ENCODE data around the gene PGAM1.
"Not testable (repeated sequence)": the region's sequence is repeated elsewhere in the genome, so short reads cannot be mapped to it uniquely, and the experiment has no call there.

Gene PGAM1

GRCh38 chr10:97404044-97404443 lies 21.9 kb upstream of the PGAM1 start:
- Histone ChIP-seq H2BK5ac (ENCODE audit: low read depth, low read length, poor library complexity) (no peak overlapping the region), H3K36me3 (ENCODE audit: control insufficient read depth in 1 of 2, insufficient read depth in 2 of 2, low read length in 2 of 2) (no peaks in the 10 kb centered on the region), H2AK5ac (ENCODE audit: low read length) (no peak overlapping the region), H4K12ac (ENCODE audit: low read depth, low read length) (no peak overlapping the region), H3K9ac (ENCODE audit: low read length) (no peak overlapping the region), H3K18ac (ENCODE audit: low read length) (no peak overlapping the region), H3K4me3 (ENCODE audit: low read depth, low read length) (no peak overlapping the region), H3K79me1 (ENCODE audit: low read length) (no peaks in the 10 kb centered on the region), H2BK120ac (ENCODE audit: insufficient read depth, low read length, poor library complexity) (no peak overlapping the region), H3K27me3 (ENCODE audit: insufficient read depth, low read length) (no peaks in the 10 kb centered on the region), H3K23ac (ENCODE audit: low read length) (no peak overlapping the region), H3K4me2 (ENCODE audit: low read length) (no peak overlapping the region), H2AFZ (ENCODE audit: insufficient read depth, low read length, poor library complexity) (no peak overlapping the region), H3K14ac (ENCODE audit: low read length) (no peak overlapping the region), H3K4ac (ENCODE audit: low read depth, low read length) (no peak overlapping the region), H3K9me3 (ENCODE audit: insufficient read depth, low read depth, low read length) (no peaks in the 10 kb centered on the region), H3K27ac (ENCODE audit: low read depth, low read length) (no peak overlapping the region), H3K4me1 (ENCODE audit: control insufficient read depth in 1 of 2, insufficient read depth in 2 of 2, low read length in 2 of 2) (peaks cover 2 to 10% of the 10 kb centered on the region in 2 experiments), H3K79me2 (ENCODE audit: control insufficient read depth, insufficient read depth, low read length, poor library complexity) (no peaks in the 10 kb centered on the region), H2BK12ac (ENCODE audit: low read length) (no peak overlapping the region), H4K91ac (ENCODE audit: low read depth, low read length) (no peak overlapping the region), H4K8ac (ENCODE audit: low read depth, low read length) (no peak overlapping the region)
- no peak for DNase-seq

GRCh38 chr10:97406064-97406463 lies 19.9 kb upstream of the PGAM1 start:
- no peaks in the 10 kb centered on the region for H3K79me1 ChIP-seq (ENCODE audit: low read length)
- no peak overlapping the region for H3K4me3 ChIP-seq (ENCODE audit: low read depth, low read length)
- H3K79me2 ChIP-seq (ENCODE audit: control insufficient read depth, insufficient read depth, low read length, poor library complexity) = no peaks in the 10 kb centered on the region
- no peak overlapping the region for H4K91ac ChIP-seq (ENCODE audit: low read depth, low read length)
- H3K9me3 ChIP-seq (ENCODE audit: insufficient read depth, low read depth, low read length) = no peaks in the 10 kb centered on the region
- no peak overlapping the region for H2BK120ac ChIP-seq (ENCODE audit: insufficient read depth, low read length, poor library complexity)
- no peak overlapping the region for H3K23ac ChIP-seq (ENCODE audit: low read length)
- no peak overlapping the region for H4K8ac ChIP-seq (ENCODE audit: low read depth, low read length)
- H2AFZ ChIP-seq (ENCODE audit: insufficient read depth, low read length, poor library complexity) = no peak overlapping the region
- H2AK5ac ChIP-seq (ENCODE audit: low read length) = no peak overlapping the region
- no peak overlapping the region for H2BK12ac ChIP-seq (ENCODE audit: low read length)
- H2BK5ac ChIP-seq (ENCODE audit: low read depth, low read length, poor library complexity) = no peak overlapping the region
- H3K27me3 ChIP-seq (ENCODE audit: insufficient read depth, low read length) = no peaks in the 10 kb centered on the region
- H4K12ac ChIP-seq (ENCODE audit: low read depth, low read length) = no peak overlapping the region
- no peak overlapping the region for H3K14ac ChIP-seq (ENCODE audit: low read length)
- H3K18ac ChIP-seq (ENCODE audit: low read length) = no peak overlapping the region
- peaks cover 0 to 6% of the 10 kb centered on the region in 2 experiments for H3K4me1 ChIP-seq (ENCODE audit: control insufficient read depth in 1 of 2, insufficient read depth in 2 of 2, low read length in 2 of 2)
- no CpG with 5 or more reads among the region's 3 CpGs for WGBS (ENCODE audit: extremely low coverage, insufficient coverage, insufficient read length)
- H3K36me3 ChIP-seq (ENCODE audit: control insufficient read depth in 1 of 2, insufficient read depth in 2 of 2, low read length in 2 of 2) = no peaks in the 10 kb centered on the region
- H3K4me2 ChIP-seq (ENCODE audit: low read length) = no peak overlapping the region
- H3K9ac ChIP-seq (ENCODE audit: low read length) = no peak overlapping the region
- H3K27ac ChIP-seq (ENCODE audit: low read depth, low read length) = no peak overlapping the region
- no peak for DNase-seq
- no peak overlapping the region for H3K4ac ChIP-seq (ENCODE audit: low read depth, low read length)

GRCh38 chr10:97406483-97406882 lies 19.5 kb upstream of the PGAM1 start:
- H3K18ac ChIP-seq (ENCODE audit: low read length); H3K9ac ChIP-seq (ENCODE audit: low read length); H3K4ac ChIP-seq (ENCODE audit: low read depth, low read length); H4K91ac ChIP-seq (ENCODE audit: low read depth, low read length); H3K4me1 ChIP-seq (ENCODE audit: control insufficient read depth in 1 of 2, insufficient read depth in 2 of 2, low read length in 2 of 2); H3K27me3 ChIP-seq (ENCODE audit: insufficient read depth, low read length); H2BK120ac ChIP-seq (ENCODE audit: insufficient read depth, low read length, poor library complexity); H2AK5ac ChIP-seq (ENCODE audit: low read length); H2BK12ac ChIP-seq (ENCODE audit: low read length); H4K12ac ChIP-seq (ENCODE audit: low read depth, low read length); H3K4me3 ChIP-seq (ENCODE audit: low read depth, low read length); H2BK5ac ChIP-seq (ENCODE audit: low read depth, low read length, poor library complexity); H2AFZ ChIP-seq (ENCODE audit: insufficient read depth, low read length, poor library complexity); H3K4me2 ChIP-seq (ENCODE audit: low read length); H3K79me2 ChIP-seq (ENCODE audit: control insufficient read depth, insufficient read depth, low read length, poor library complexity); H3K79me1 ChIP-seq (ENCODE audit: low read length); H3K14ac ChIP-seq (ENCODE audit: low read length); H3K36me3 ChIP-seq (ENCODE audit: control insufficient read depth in 1 of 2, insufficient read depth in 2 of 2, low read length in 2 of 2); DNase-seq; H4K8ac ChIP-seq (ENCODE audit: low read depth, low read length); H3K27ac ChIP-seq (ENCODE audit: low read depth, low read length); H3K9me3 ChIP-seq (ENCODE audit: insufficient read depth, low read depth, low read length); H3K23ac ChIP-seq (ENCODE audit: low read length): not testable (repeated sequence)
- WGBS (ENCODE audit: extremely low coverage, insufficient coverage, insufficient read length) = no CpG with 5 or more reads among the region's 7 CpGs

GRCh38 chr10:97407211-97407951 lies 18.6 kb upstream of the PGAM1 start:
- Histone ChIP-seq H3K4me2 (ENCODE audit: low read length) (peak overlapping the region; percentile 72), H2BK12ac (ENCODE audit: low read length) (no peak overlapping the region), H4K8ac (ENCODE audit: low read depth, low read length) (no peak overlapping the region), H3K27me3 (ENCODE audit: insufficient read depth, low read length) (no peaks in the 10 kb centered on the region), H3K18ac (ENCODE audit: low read length) (no peak overlapping the region), H3K27ac (ENCODE audit: low read depth, low read length) (no peak overlapping the region), H2AFZ (ENCODE audit: insufficient read depth, low read length, poor library complexity) (no peak overlapping the region), H3K36me3 (ENCODE audit: control insufficient read depth in 1 of 2, insufficient read depth in 2 of 2, low read length in 2 of 2) (no peaks in the 10 kb centered on the region), H2BK5ac (ENCODE audit: low read depth, low read length, poor library complexity) (no peak overlapping the region), H3K14ac (ENCODE audit: low read length) (no peak overlapping the region), H4K12ac (ENCODE audit: low read depth, low read length) (no peak overlapping the region), H3K23ac (ENCODE audit: low read length) (no peak overlapping the region), H3K4me1 (ENCODE audit: control insufficient read depth in 1 of 2, insufficient read depth in 2 of 2, low read length in 2 of 2) (peaks cover 0 to 8% of the 10 kb centered on the region in 2 experiments), H3K9me3 (ENCODE audit: insufficient read depth, low read depth, low read length) (no peaks in the 10 kb centered on the region), H4K91ac (ENCODE audit: low read depth, low read length) (no peak overlapping the region), H3K79me1 (ENCODE audit: low read length) (no peaks in the 10 kb centered on the region), H2BK120ac (ENCODE audit: insufficient read depth, low read length, poor library complexity) (no peak overlapping the region), H3K79me2 (ENCODE audit: control insufficient read depth, insufficient read depth, low read length, poor library complexity) (no peaks in the 10 kb centered on the region), H3K9ac (ENCODE audit: low read length) (no peak overlapping the region), H3K4ac (ENCODE audit: low read depth, low read length) (no peak overlapping the region), H2AK5ac (ENCODE audit: low read length) (no peak overlapping the region), H3K4me3 (ENCODE audit: low read depth, low read length) (no peak overlapping the region)
- peak; percentile 58 to 86 for DNase-seq
- no CpG with 5 or more reads among the region's 10 CpGs for WGBS (ENCODE audit: extremely low coverage, insufficient coverage, insufficient read length)
